Cardiac muscle cell (in vitro differentiated cells and primary cell): ENCODE results near the gene ARHGEF16. TPM values are rescaled to one million over a fixed set of nuclear protein-coding genes. Genes with fewer than 3 reads are reported as not detected.

Experiments used
- DNase-seq, 2 donors: peaks; one replicate each; pipeline versions ENCODE4 v3.0.0 to v3.0.0-alpha.2; 2010 to 2017; ENCODE audit warnings: low read depth in 1 of 2, low spot score in 1 of 2
- H3K27ac ChIP-seq: fragments of 200-600 bp; sonication (generic); 2 replicates; pipeline ENCODE4 v1.5.1; 2016
- H3K27me3 ChIP-seq: fragments of 200-600 bp; sonication (generic); 2 replicates; pipeline ENCODE4 v1.6.0; 2016; ENCODE audit warnings: control low read depth
- H3K36me3 ChIP-seq: fragments of 200-600 bp; sonication (generic); 2 replicates; pipeline ENCODE4 v1.5.1; 2016; ENCODE audit warnings: control low read depth
- H3K4me1 ChIP-seq: fragments of 200-600 bp; sonication (generic); 2 replicates; pipeline ENCODE4 v1.8.1; 2017; ENCODE audit warnings: low read depth, mild to moderate bottlenecking, mixed run types
- H3K4me3 ChIP-seq: fragments of 200-600 bp; sonication (generic); 2 replicates; pipeline ENCODE4 v1.5.1; 2016; ENCODE audit warnings: mild to moderate bottlenecking
- H3K9me3 ChIP-seq: fragments of 200-600 bp; sonication (generic); 2 replicates; pipeline ENCODE4 v1.5.1; 2017; ENCODE audit warnings: low read depth, mild to moderate bottlenecking, control low read depth
- polyA plus RNA-seq: library from polyadenylated mRNA; unstranded; fragments of >200 nt; fragmentation: Nextera tagmentation; extraction: Ambion mirVana; gene quantifications from 2 replicates; pipeline ENCODE4 v1.2.1, GENCODE V29; 2016
- total RNA-seq: library from RNA; depleted of rRNA; stranded (reverse); fragments of >200 nt; gene quantifications from 2 replicates; pipeline ENCODE4 v1.2.3, GENCODE V29; 2016
- TF ChIP-seq, protein P1 (sequence below): IDR thresholded peaks from 2 replicates; pipeline ENCODE4 v1.5.1; 2012; ENCODE audit warnings: low read depth, mild to moderate bottlenecking, low read length

Gene ARHGEF16
- total and polyA plus RNA-seq, 2 experiments from 2014 or later: 6.0 to 11.8 TPM

DNA sequence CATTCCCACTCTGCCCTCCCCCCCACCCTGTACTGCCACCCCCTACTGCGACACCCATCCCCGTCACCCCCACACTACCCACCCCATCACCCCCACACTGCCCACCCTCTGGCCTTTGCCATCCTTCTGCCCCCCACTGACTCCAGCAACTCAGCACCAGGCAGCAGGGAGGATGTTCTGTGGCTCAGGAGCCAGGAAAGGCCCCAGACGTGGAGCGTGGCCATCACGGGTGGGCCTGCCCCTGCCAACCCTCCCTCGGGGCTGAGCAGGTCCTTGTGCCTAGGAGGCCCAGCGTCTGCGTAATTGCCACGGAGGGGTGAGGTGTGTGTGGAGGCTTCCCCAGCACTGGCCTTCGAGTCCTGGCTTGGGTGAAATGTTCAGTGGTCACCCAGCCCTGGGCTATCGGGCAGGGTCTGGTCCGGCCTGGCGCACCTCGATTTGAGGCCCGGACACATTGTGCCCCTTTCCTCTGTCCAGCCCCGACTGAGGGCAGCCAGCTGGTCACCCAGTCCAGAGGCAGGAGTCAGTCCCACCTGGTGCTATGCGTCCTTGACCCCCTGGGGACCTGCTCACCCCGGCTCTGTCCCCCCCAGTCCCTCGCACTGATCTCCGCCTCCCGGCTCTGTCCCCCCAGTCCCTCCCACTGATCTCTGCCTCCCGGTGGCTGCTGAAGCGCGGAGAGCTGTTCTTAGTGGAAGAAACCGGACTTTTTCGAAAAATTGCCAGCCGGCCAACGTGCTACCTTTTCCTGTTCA, 23.0 kb downstream of the ARHGEF16 start:
- H3K4me1 ChIP-seq: no peaks in the 10 kb centered on the region
- H3K36me3 ChIP-seq: no peaks in the 10 kb centered on the region
- no peaks in the 10 kb centered on the region for H3K27me3 ChIP-seq
- H3K9me3 ChIP-seq: no peaks in the 10 kb centered on the region
- DNase-seq: no peak
- TF ChIP-seq, protein P1, sequence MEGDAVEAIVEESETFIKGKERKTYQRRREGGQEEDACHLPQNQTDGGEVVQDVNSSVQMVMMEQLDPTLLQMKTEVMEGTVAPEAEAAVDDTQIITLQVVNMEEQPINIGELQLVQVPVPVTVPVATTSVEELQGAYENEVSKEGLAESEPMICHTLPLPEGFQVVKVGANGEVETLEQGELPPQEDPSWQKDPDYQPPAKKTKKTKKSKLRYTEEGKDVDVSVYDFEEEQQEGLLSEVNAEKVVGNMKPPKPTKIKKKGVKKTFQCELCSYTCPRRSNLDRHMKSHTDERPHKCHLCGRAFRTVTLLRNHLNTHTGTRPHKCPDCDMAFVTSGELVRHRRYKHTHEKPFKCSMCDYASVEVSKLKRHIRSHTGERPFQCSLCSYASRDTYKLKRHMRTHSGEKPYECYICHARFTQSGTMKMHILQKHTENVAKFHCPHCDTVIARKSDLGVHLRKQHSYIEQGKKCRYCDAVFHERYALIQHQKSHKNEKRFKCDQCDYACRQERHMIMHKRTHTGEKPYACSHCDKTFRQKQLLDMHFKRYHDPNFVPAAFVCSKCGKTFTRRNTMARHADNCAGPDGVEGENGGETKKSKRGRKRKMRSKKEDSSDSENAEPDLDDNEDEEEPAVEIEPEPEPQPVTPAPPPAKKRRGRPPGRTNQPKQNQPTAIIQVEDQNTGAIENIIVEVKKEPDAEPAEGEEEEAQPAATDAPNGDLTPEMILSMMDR: no peak
- no peak overlapping the region for H3K4me3 ChIP-seq
- no peak overlapping the region for H3K27ac ChIP-seq

DNA sequence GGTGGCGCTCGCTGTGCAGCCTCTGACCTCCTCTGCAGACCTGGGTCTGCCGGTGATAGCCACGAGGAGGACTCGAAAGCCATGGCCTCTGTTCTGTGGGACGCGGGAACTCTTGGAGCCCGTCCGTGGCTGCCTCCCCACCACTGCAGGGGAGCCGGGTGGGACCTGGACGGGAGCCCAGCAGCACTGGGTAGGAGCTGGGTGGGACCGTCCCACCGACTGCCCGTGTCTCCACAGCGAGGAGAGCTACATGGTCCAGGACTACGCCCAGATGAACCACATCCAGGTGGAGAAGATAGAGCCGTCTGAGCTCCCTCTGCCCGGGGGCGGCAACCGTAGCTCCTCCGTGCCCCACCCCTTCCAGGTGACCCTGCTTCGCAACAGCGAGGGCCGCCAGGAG, 23.7 kb downstream of the ARHGEF16 start:
- TF ChIP-seq, protein P1: no peak
- Histone ChIP-seq H3K27me3 (no peaks in the 10 kb centered on the region), H3K9me3 (no peaks in the 10 kb centered on the region), H3K27ac (no peak overlapping the region), H3K4me3 (no peak overlapping the region), H3K4me1 (no peaks in the 10 kb centered on the region), H3K36me3 (no peaks in the 10 kb centered on the region)
- DNase-seq: no peak

DNA sequence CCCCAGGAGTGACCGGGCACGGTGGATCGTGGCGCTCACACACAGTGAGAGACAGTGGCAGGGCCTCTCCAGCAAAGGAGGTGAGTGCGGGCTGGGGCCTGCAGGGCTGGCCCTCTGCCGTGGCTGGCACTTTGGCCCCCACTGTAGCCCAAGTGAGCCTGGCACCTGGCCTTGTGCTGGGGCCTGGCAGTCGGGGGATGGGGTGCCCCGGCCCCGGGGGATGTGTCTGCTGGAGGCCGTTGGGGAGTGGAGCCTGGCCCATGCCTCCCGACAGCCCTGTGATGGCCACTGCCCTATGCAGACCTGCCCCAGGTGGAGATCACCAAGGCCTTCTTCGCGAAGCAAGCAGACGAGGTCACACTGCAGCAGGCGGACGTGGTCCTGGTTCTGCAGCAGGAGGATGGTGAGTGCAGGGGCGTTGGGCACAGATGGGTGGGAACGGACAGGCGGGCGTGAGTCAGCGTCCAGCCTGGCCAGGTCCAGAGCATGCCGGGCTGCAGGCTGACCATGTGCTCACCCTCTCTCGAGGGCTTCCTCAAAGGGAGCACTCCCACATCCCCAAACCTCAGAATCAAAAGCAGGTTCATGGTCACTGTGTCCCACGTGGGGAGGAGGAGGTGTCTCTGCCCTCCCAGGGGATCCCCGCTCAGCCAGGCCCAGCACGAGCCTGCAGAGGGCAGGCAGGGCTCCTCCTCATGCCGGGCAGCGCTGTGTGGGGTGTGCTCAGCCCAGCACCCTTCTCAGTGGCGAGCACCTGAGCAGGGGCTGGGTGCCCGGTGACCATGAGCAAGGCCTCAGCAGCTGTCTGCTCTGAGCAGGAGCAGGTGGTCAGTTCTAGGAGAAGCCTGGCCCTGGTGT, 25.3 kb downstream of the ARHGEF16 start:
- Histone ChIP-seq H3K4me1 (no peaks in the 10 kb centered on the region), H3K4me3 (no peak overlapping the region), H3K9me3 (no peaks in the 10 kb centered on the region), H3K36me3 (no peaks in the 10 kb centered on the region), H3K27ac (no peak overlapping the region), H3K27me3 (no peaks in the 10 kb centered on the region)
- no peak for DNase-seq
- TF ChIP-seq, protein P1: no peak

DNA sequence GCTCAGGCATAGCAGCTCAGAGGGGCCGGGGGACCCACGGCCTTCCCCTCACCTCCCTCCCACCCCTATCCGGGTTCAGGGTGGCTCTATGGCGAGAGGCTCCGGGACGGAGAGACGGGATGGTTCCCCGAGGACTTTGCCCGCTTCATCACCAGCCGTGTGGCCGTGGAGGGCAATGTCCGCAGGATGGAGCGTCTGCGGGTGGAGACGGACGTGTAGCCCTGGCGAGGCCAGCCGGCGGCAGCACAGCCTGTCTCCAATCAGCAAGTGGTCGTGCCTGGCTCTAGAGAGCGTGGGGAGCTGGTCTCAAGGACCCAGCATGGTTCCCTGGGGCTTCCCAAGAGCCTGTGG, 25.9 kb downstream of the ARHGEF16 start:
- Histone ChIP-seq H3K36me3 (no peaks in the 10 kb centered on the region), H3K4me3 (no peak overlapping the region), H3K27ac (no peak overlapping the region), H3K27me3 (no peaks in the 10 kb centered on the region), H3K4me1 (no peaks in the 10 kb centered on the region), H3K9me3 (no peaks in the 10 kb centered on the region)
- TF ChIP-seq, protein P1: no peak
- no peak for DNase-seq

DNA sequence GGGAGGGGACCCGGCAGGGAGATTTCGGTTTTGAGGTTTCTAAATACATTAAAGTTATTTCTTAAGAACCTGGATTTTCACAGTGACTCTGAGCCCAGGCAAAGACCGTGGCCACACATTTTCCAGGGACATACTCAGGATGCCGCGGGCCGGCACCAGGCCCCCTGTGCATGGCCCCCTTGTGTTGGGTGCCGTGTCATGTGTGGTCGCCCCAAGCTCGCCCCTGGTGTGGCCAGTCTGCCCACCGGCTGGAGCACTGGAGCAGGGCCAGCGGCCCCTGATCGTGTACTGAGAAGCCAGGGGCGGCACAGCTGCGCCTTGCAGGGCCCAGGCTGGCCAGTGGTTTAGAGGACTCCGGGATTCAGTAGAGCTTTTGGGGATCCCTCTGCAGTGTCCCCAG, 26.6 kb downstream of the ARHGEF16 start:
- Histone ChIP-seq H3K4me1 (no peaks in the 10 kb centered on the region), H3K27ac (no peak overlapping the region), H3K9me3 (no peaks in the 10 kb centered on the region), H3K27me3 (no peaks in the 10 kb centered on the region), H3K36me3 (no peaks in the 10 kb centered on the region), H3K4me3 (no peak overlapping the region)
- DNase-seq: no peak
- TF ChIP-seq, protein P1: no peak
